AG09319 (cell line): ENCODE measurements around the gene GMNC.

Source experiments
- DNase-seq: peaks from one replicate; pipeline ENCODE4 v3.0.0-alpha.2; 2010; ENCODE audit warnings: low read depth; ENCODE audit errors: extremely low read depth
- CTCF ChIP-seq: IDR thresholded peaks from 2 replicates; pipeline ENCODE4 v1.5.1; 2011; ENCODE audit warnings: low read depth, mild to moderate bottlenecking, inconsistent platforms, low read length, moderate library complexity

Gene GMNC

GRCh38 chr3:190862209-190863118 is at the start of gene GMNC:
Gene GMNC, minus strand, starts transcription at chr3:190862694. Its CDS starts 79 bp downstream, at chr3:190862615.
- no peak for TF ChIP-seq CTCF
- DNase-seq: no peak

- DNase-seq: no peak
- no peak for TF ChIP-seq CTCF
Observed at GRCh38 chr3:190911382-190911781, 48.9 kb upstream of the GMNC start.

- no peak for DNase-seq
- TF ChIP-seq CTCF: no peak
Observed at GRCh38 chr3:190909908-190910307, 47.4 kb upstream of the GMNC start.

- DNase-seq: no peak
- TF ChIP-seq CTCF: no peak
Observed at GRCh38 chr3:190903156-190903555, 40.7 kb upstream of the GMNC start.

GRCh38 chr3:190902292-190902691 is 39.8 kb upstream of the GMNC start:
- TF ChIP-seq CTCF: no peak
- DNase-seq: no peak

- DNase-seq: no peak
- TF ChIP-seq CTCF: no peak
Observed at GRCh38 chr3:190892395-190892902, 30.0 kb upstream of the GMNC start.

- TF ChIP-seq CTCF: no peak
- no peak for DNase-seq
Observed at GRCh38 chr3:190886945-190887344, 24.5 kb upstream of the GMNC start.
